Common myeloid progenitor, CD34-positive (primary cell): ENCODE data around the gene TCF19.

ENCODE experiments used
- CTCF ChIA-PET: fragments of 350-600 bp; sonication (Branson Sonifier 250); formaldehyde crosslinking; loops from one replicate; lab custom pipeline; 2021; ENCODE audit warnings: antibody characterized with exemption; lab: Charles Lee
- POLR2A ChIA-PET: fragments of 350-600 bp; sonication (Branson Sonifier 250); formaldehyde crosslinking; loops from one replicate; lab custom pipeline; 2021; ENCODE audit warnings: antibody characterized with exemption; lab: Charles Lee
- DNase-seq, 3 donors: peaks; one replicate each; pipeline versions ENCODE4 v3.0.0 to v3.0.0-alpha.2; 2013
- H3K27ac ChIP-seq, 2 experiments: 1 replicate in 1 of 2; 2 replicates in 1 of 2; pipeline ENCODE4 v1.7.0; 2013; ENCODE audit warnings: inconsistent platforms in 2 of 2, low read length in 2 of 2, mild to moderate bottlenecking in 2 of 2, low read depth in 1 of 2, moderate library complexity in 1 of 2; ENCODE audit not compliant: severe bottlenecking in 2 of 2, insufficient read depth in 1 of 2, poor library complexity in 1 of 2
- H3K27me3 ChIP-seq, 5 experiments: replicated peaks in 2 of 5; 1 replicate in 3 of 5; 2 replicates in 2 of 5; pipeline versions ENCODE4 v1.6.1 to v1.7.0; 2013; ENCODE audit warnings: low read length in 4 of 5, mild to moderate bottlenecking in 2 of 5, moderate library complexity in 2 of 5, inconsistent platforms in 1 of 5; ENCODE audit not compliant: insufficient read depth in 5 of 5, control insufficient read depth in 4 of 5
- H3K36me3 ChIP-seq, 4 experiments: 1 replicate in 2 of 4; 2 replicates in 2 of 4; pipeline versions ENCODE4 v1.6.1 to v1.7.0; 2013; ENCODE audit warnings: low read length in 3 of 4, control low read depth in 1 of 4, mild to moderate bottlenecking in 1 of 4; ENCODE audit not compliant: control insufficient read depth in 4 of 4, insufficient read depth in 4 of 4
- H3K4me1 ChIP-seq, 4 experiments: 1 replicate in 3 of 4; 2 replicates in 1 of 4; pipeline versions ENCODE4 v1.6.1 to v1.7.1; 2013; ENCODE audit warnings: low read length in 3 of 4, mild to moderate bottlenecking in 3 of 4, control low read depth in 1 of 4, inconsistent platforms in 1 of 4, moderate library complexity in 1 of 4; ENCODE audit not compliant: control insufficient read depth in 4 of 4, insufficient read depth in 4 of 4; ENCODE audit errors: control extremely low read depth in 1 of 4
- H3K4me3 ChIP-seq, 7 experiments: 1 replicate in 4 of 7; 2 replicates in 3 of 7; pipeline versions ENCODE4 v1.5.1 to v1.7.0; 2013; ENCODE audit warnings: mild to moderate bottlenecking in 7 of 7, low read length in 6 of 7, moderate library complexity in 6 of 7, inconsistent platforms in 2 of 7, low read depth in 2 of 7, control low read depth in 1 of 7; ENCODE audit not compliant: insufficient read depth in 4 of 7, control insufficient read depth in 1 of 7; ENCODE audit errors: extremely low read depth in 1 of 7
- H3K9me3 ChIP-seq, 5 experiments: 1 replicate in 4 of 5; 2 replicates in 1 of 5; pipeline versions ENCODE4 v1.6.1 to v1.7.1; 2013; ENCODE audit warnings: low read length in 4 of 5, mild to moderate bottlenecking in 2 of 5, inconsistent platforms in 1 of 5, low read depth in 1 of 5, moderate library complexity in 1 of 5; ENCODE audit not compliant: control insufficient read depth in 4 of 5, insufficient read depth in 2 of 5; ENCODE audit errors: control extremely low read depth in 1 of 5
- WGBS: methylation state at CpG from one replicate; pipeline ENCODE4 v1.1.5; 2013; ENCODE audit not compliant: insufficient coverage; 5-methylcytosine and 5-hydroxymethylcytosine counted together

The TCF19 gene

GRCh38 chr6:31140643-31141042, 17.7 kb upstream of the TCF19 start:
- ChIA-PET CTCF (interaction anchor here (4.1 kb wide), 1 partner anchor 51 kb away, joined by 31 read pairs; no protein-coding TSS in a partner anchor), POLR2A (no interaction called here)
- H3K36me3 ChIP-seq: peaks cover 3 to 31% (median 20%) of the 10 kb centered on the region in 4 experiments
- H3K27me3 ChIP-seq: peaks cover 0 to 2% (median 0%) of the 10 kb centered on the region in 5 experiments
- 91% methylated on average over 13 of the region's 15 CpGs for WGBS
- no peak for DNase-seq
- H3K4me3 ChIP-seq: no peak overlapping the region
- no peak overlapping the region for H3K27ac ChIP-seq
- H3K4me1 ChIP-seq: peaks cover 0 to 7% (median 4%) of the 10 kb centered on the region in 4 experiments
- H3K9me3 ChIP-seq: no peaks in the 10 kb centered on the region

- Histone ChIP-seq H3K4me3 (no peak overlapping the region), H3K36me3 (peaks cover 3 to 33% (median 21%) of the 10 kb centered on the region in 4 experiments), H3K27me3 (no peaks in the 10 kb centered on the region), H3K4me1 (peaks cover 0 to 7% (median 4%) of the 10 kb centered on the region in 4 experiments), H3K9me3 (no peaks in the 10 kb centered on the region), H3K27ac (no peak overlapping the region)
- WGBS: 88% methylated on average over 2 of the region's 2 CpGs
- DNase-seq: no peak
- CTCF ChIA-PET: interaction anchor here (0.6 to 1.9 kb wide), 5 partner anchors 11 to 55 kb away, joined by 3 to 8 read pairs (median 3); no protein-coding TSS in a partner anchor
- POLR2A ChIA-PET: no interaction called here
Measured at GRCh38 chr6:31142361-31142761, 16.0 kb upstream of the TCF19 start.

GRCh38 chr6:31143148-31143547, 15.2 kb upstream of the TCF19 start:
- no peaks in the 10 kb centered on the region for H3K9me3 ChIP-seq
- CTCF ChIA-PET: interaction anchor here (0.9 to 2.1 kb wide), 3 partner anchors 14 to 54 kb away, joined by 3 to 6 read pairs (median 4); partner anchors contain the start of gene CCHCR1
- no peaks in the 10 kb centered on the region for H3K4me1 ChIP-seq
- H3K4me3 ChIP-seq: no peak overlapping the region
- no peak overlapping the region for H3K27ac ChIP-seq
- POLR2A ChIA-PET: no interaction called here
- 93% methylated on average over 11 of the region's 11 CpGs for WGBS
- DNase-seq: no peak
- peaks cover 3 to 36% (median 22%) of the 10 kb centered on the region in 4 experiments for H3K36me3 ChIP-seq
- no peaks in the 10 kb centered on the region for H3K27me3 ChIP-seq

GRCh38 chr6:31144296-31144969, 14.0 kb upstream of the TCF19 start:
- POLR2A ChIA-PET: no interaction called here

GRCh38 chr6:31144970-31145340, 13.4 kb upstream of the TCF19 start:
- Histone ChIP-seq H3K36me3 (peaks cover 3 to 49% (median 26%) of the 10 kb centered on the region in 4 experiments), H3K4me1 (no peaks in the 10 kb centered on the region), H3K27ac (no peak overlapping the region), H3K4me3 (no peak overlapping the region), H3K9me3 (no peaks in the 10 kb centered on the region), H3K27me3 (no peaks in the 10 kb centered on the region)
- 73% methylated on average over 6 of the region's 11 CpGs for WGBS
- ChIA-PET POLR2A (no interaction called here), CTCF (interaction anchor here (0.7 to 2.1 kb wide), 3 partner anchors 19 to 52 kb away, joined by 3 to 6 read pairs (median 3); no protein-coding TSS in a partner anchor)
- DNase-seq: no peak

More at GRCh38 chr6:31144296-31144969, 14.0 kb upstream of the TCF19 start:
- DNase-seq: no peak
- no peaks in the 10 kb centered on the region for H3K9me3 ChIP-seq
- CTCF ChIA-PET: interaction anchor here (1.1 to 2.1 kb wide), 2 partner anchors 13 to 53 kb away, joined by 4 to 6 read pairs; partner anchors contain the start of gene CCHCR1
- peaks cover 3 to 44% (median 23%) of the 10 kb centered on the region in 4 experiments for H3K36me3 ChIP-seq
- no peaks in the 10 kb centered on the region for H3K4me1 ChIP-seq
- WGBS: 97% methylated on average over 17 of the region's 18 CpGs
- no peaks in the 10 kb centered on the region for H3K27me3 ChIP-seq
- H3K4me3 ChIP-seq: no peak overlapping the region
- no peak overlapping the region for H3K27ac ChIP-seq

- no peak for DNase-seq
- 100% methylated on average over 9 of the region's 10 CpGs for WGBS
- peaks cover 3 to 53% (median 30%) of the 10 kb centered on the region in 4 experiments for H3K36me3 ChIP-seq
- CTCF ChIA-PET: interaction anchor here (0.7 to 1.2 kb wide), 2 partner anchors 18 to 47 kb away, joined by 3 read pairs; no protein-coding TSS in a partner anchor
- no peak overlapping the region for H3K4me3 ChIP-seq
- no peak overlapping the region for H3K27ac ChIP-seq
- POLR2A ChIA-PET: no interaction called here
- no peaks in the 10 kb centered on the region for H3K9me3 ChIP-seq
- no peaks in the 10 kb centered on the region for H3K27me3 ChIP-seq
- H3K4me1 ChIP-seq: no peaks in the 10 kb centered on the region
Measured at GRCh38 chr6:31145386-31145785, 13.0 kb upstream of the TCF19 start.
